ENCODE measurements around the gene FOSL2. TPM values are rescaled to one million over a fixed set of nuclear protein-coding genes. Genes with fewer than 3 reads are reported as not detected.

FOSL2 gene
- polyA plus RNA-seq, 3 donors, result 22.4 to 27.7 (median 27.5) TPM

Other genes starting within 250 kb of the FOSL2 start
- 1 to 10 TPM; 1.1 to 1.6 (median 1.3) TPM for gene PLB1, start 103.2 kb downstream of the FOSL2 start, polyA plus RNA-seq (ENCODE audit: insufficient read length in 3 of 3)